Karpas-422 (cell line): ENCODE results near the gene PRDX2. TPM values are rescaled to one million over a fixed set of nuclear protein-coding genes. Genes with fewer than 3 reads are reported as not detected.

ENCODE experiments used
- DNase-seq: peaks from one replicate; pipeline ENCODE4 v3.0.0-alpha.2; 2015
- H2AFZ ChIP-seq: fragments of 200-600 bp; sonication (generic); 2 replicates; pipeline ENCODE4 v1.6.1; 2014; ENCODE audit warnings: antibody characterized with exemption, low read length, mixed read lengths
- H3K27ac ChIP-seq: fragments of 200-600 bp; sonication (generic); 2 replicates; pipeline ENCODE4 v1.5.1; 2014; ENCODE audit warnings: mild to moderate bottlenecking, low read length, moderate library complexity
- H3K27me3 ChIP-seq: fragments of 200-600 bp; sonication (generic); 2 replicates; pipeline ENCODE4 v1.6.1; 2014; ENCODE audit warnings: low read length, mixed read lengths
- H3K36me3 ChIP-seq: fragments of 200-600 bp; sonication (generic); 2 replicates; pipeline ENCODE4 v1.6.1; 2014; ENCODE audit warnings: low read length, mixed read lengths; ENCODE audit not compliant: insufficient read depth
- H3K4me1 ChIP-seq: fragments of 200-600 bp; sonication (generic); 2 replicates; pipeline ENCODE4 v1.6.1; 2014; ENCODE audit warnings: mild to moderate bottlenecking, low read length, mixed read lengths
- H3K4me2 ChIP-seq: fragments of 200-600 bp; sonication (generic); 2 replicates; pipeline ENCODE4 v1.6.1; 2014; ENCODE audit warnings: low read length, low read depth, mild to moderate bottlenecking; ENCODE audit not compliant: poor library complexity, severe bottlenecking
- H3K4me3 ChIP-seq: fragments of 200-600 bp; sonication (generic); 2 replicates; pipeline ENCODE4 v1.5.1; 2014; ENCODE audit warnings: mild to moderate bottlenecking, antibody characterized with exemption, low read length, mixed read lengths
- H3K79me2 ChIP-seq: fragments of 200-600 bp; sonication (generic); 2 replicates; pipeline ENCODE4 v1.6.1; 2014; ENCODE audit warnings: mild to moderate bottlenecking, low read length, mixed read lengths
- H3K9ac ChIP-seq: fragments of 200-600 bp; sonication (generic); 2 replicates; pipeline ENCODE4 v1.6.0; 2014; ENCODE audit warnings: low read length
- H3K9me2 ChIP-seq: fragments of 200-600 bp; sonication (generic), shearing (Covaris generic); replicated peaks from 2 replicates; pipeline ENCODE4 v1.6.0; 2014; ENCODE audit warnings: mild to moderate bottlenecking, low read length, moderate library complexity; ENCODE audit not compliant: insufficient read depth
- H3K9me3 ChIP-seq: fragments of 300-700, 200-600 bp; sonication (generic); 2 replicates; pipeline ENCODE4 v1.6.1; 2014; ENCODE audit warnings: low read length, mixed read lengths
- H4K20me1 ChIP-seq: fragments of 200-600 bp; sonication (generic); 2 replicates; pipeline ENCODE4 v1.6.1; 2014; ENCODE audit warnings: mild to moderate bottlenecking, antibody characterized with exemption, low read length, low read depth; ENCODE audit not compliant: insufficient read depth
- total RNA-seq: library from RNA; depleted of rRNA; stranded (reverse); fragments of >200 nt; shearing (Covaris generic); gene quantifications from 2 replicates; pipeline ENCODE4 v1.2.3, GENCODE V29; 2014; ENCODE audit warnings: low replicate concordance

Gene PRDX2
- total RNA-seq, 1 experiment from 2014 or later: 372 TPM

DNA sequence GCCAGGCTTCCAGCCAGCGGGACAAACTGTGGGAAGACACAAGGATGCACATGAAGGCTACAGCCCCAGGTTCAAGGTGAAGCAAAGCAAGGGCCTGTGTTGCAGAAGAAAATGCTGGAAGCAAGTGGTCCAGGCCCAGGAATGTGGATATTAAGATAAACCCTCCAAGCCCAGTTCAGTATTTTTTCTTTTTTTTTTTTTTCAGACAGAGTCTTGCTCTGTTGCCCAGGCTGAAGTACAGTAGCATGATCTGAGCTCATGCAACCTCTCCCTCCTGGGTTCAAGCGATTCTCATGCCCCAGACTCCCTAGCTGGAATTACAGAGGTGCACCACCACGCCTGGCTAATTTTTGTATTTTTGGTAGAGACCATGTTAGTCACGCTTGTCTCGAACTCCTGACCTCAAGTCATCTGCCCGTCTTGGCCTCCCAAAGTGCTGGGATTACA, 4.4 kb downstream of the PRDX2 start:
- H3K9me2 ChIP-seq: no peaks in the 10 kb centered on the region
- H3K9ac ChIP-seq: no peak overlapping the region
- peaks cover 6% of the 10 kb centered on the region for H3K36me3 ChIP-seq
- no peak overlapping the region for H3K4me2 ChIP-seq
- H3K27ac ChIP-seq: no peak overlapping the region
- H2AFZ ChIP-seq: no peak overlapping the region
- DNase-seq: peak; percentile 58
- peaks cover 38% of the 10 kb centered on the region for H3K4me1 ChIP-seq
- peaks cover 5% of the 10 kb centered on the region; the same call in 1 of the 2 replicates for H4K20me1 ChIP-seq
- no peaks in the 10 kb centered on the region for H3K27me3 ChIP-seq
- no peaks in the 10 kb centered on the region for H3K9me3 ChIP-seq
- peaks cover 31% of the 10 kb centered on the region for H3K79me2 ChIP-seq
- no peak overlapping the region for H3K4me3 ChIP-seq

GRCh38 chr19:12796146-12797071, 5.2 kb downstream of the PRDX2 start:
- peaks cover 34% of the 10 kb centered on the region for H3K4me1 ChIP-seq
- peak; percentile 92 for DNase-seq
- no peaks in the 10 kb centered on the region for H3K9me2 ChIP-seq
- peaks cover 5% of the 10 kb centered on the region; the same call in 1 of the 2 replicates for H4K20me1 ChIP-seq
- no peak overlapping the region for H3K4me3 ChIP-seq
- 0 out of 2 replicates have a peak overlapping the region, but pooled peaks have one; percentile 12 for H3K27ac ChIP-seq
- H3K27me3 ChIP-seq: no peaks in the 10 kb centered on the region
- H3K36me3 ChIP-seq: peaks cover 6% of the 10 kb centered on the region
- H3K9ac ChIP-seq: peak overlapping the region; percentile 14; the same call in 1 of the 2 replicates
- peaks cover 36% of the 10 kb centered on the region for H3K79me2 ChIP-seq
- H2AFZ ChIP-seq: no peak overlapping the region
- no peaks in the 10 kb centered on the region for H3K9me3 ChIP-seq
- peak overlapping the region; percentile 2 for H3K4me2 ChIP-seq

GRCh38 chr19:12794971-12795381, 6.6 kb downstream of the PRDX2 start:
- no peak overlapping the region for H3K27ac ChIP-seq
- H3K9me2 ChIP-seq: no peaks in the 10 kb centered on the region
- 0 out of 2 replicates have a peak overlapping the region, but pooled peaks have one; percentile 96 for H3K9ac ChIP-seq
- H3K79me2 ChIP-seq: peaks cover 22% of the 10 kb centered on the region
- no peak overlapping the region for H2AFZ ChIP-seq
- peaks cover 5% of the 10 kb centered on the region; the same call in 1 of the 2 replicates for H4K20me1 ChIP-seq
- peaks cover 6% of the 10 kb centered on the region for H3K36me3 ChIP-seq
- DNase-seq: no peak
- peaks cover 38% of the 10 kb centered on the region for H3K4me1 ChIP-seq
- no peak overlapping the region for H3K4me3 ChIP-seq
- H3K9me3 ChIP-seq: no peaks in the 10 kb centered on the region
- H3K4me2 ChIP-seq: no peak overlapping the region
- no peaks in the 10 kb centered on the region for H3K27me3 ChIP-seq

GRCh38 chr19:12794196-12794941, 7.2 kb downstream of the PRDX2 start:
- no peak overlapping the region for H2AFZ ChIP-seq
- H3K4me2 ChIP-seq: peak overlapping the region; percentile 95
- H3K9me2 ChIP-seq: no peaks in the 10 kb centered on the region
- no peaks in the 10 kb centered on the region for H3K9me3 ChIP-seq
- peaks cover 38% of the 10 kb centered on the region for H3K4me1 ChIP-seq
- H3K79me2 ChIP-seq: peaks cover 18% of the 10 kb centered on the region
- H3K27ac ChIP-seq: peak overlapping the region; percentile 66
- no peaks in the 10 kb centered on the region for H3K27me3 ChIP-seq
- H4K20me1 ChIP-seq: peaks cover 5% of the 10 kb centered on the region; the same call in 1 of the 2 replicates
- DNase-seq: peak; percentile 43
- peak overlapping the region; percentile 80 for H3K4me3 ChIP-seq
- no peaks in the 10 kb centered on the region; the same call in 1 of the 2 replicates for H3K36me3 ChIP-seq
- H3K9ac ChIP-seq: peak overlapping the region; percentile 96

DNA sequence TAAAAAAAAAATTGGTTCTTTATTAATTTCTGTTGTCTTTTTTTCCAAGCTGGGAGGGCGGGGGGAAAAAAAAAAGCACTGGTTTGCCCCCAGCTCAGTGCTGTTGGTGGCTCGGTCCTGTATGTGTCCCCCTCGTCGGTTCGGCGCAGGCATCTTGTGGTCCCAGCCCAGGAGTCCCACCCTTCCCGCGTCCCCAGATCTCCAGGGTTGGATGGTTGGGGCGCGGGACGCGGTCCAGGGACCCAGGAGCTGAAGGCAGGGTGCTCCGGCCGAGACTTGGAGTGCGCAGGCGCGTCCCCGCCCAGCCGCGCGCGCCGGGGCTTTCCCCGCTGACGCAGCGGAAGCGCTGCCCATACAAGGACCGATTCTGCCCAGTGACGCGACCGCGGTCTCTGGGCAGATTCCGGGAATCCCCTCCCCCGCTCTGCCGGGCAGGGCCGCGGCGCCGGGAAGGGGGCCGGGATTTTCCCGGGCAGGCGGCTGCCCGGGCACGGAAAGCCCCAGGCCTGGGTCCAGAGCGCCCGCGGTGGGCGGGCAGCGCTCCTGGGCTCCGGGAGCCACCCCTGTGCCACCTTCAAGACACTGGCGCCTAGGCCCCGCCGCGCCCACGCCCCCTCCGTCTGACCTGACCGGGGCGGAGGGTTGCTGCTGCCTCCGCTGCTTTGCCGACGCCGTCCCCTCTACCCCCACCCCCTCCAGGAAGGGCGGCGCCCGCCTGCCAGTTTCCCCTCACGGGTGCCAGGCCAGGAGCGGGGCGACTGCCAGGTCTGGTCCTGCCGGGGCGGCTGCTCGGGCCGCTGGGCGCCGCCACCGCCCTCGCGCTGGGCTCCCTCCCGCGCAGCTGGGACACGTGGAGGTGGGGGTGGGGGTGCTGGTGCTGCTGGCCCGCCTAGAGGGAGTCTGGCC, 8.1 kb downstream of the PRDX2 start:
- Histone ChIP-seq H3K4me3 (peak overlapping the region; percentile 80), H2AFZ (no peak overlapping the region), H3K27ac (peak overlapping the region; percentile 84), H3K4me2 (peak overlapping the region; percentile 95), H3K79me2 (peaks cover 18% of the 10 kb centered on the region), H3K9me2 (no peaks in the 10 kb centered on the region), H3K4me1 (peaks cover 46% of the 10 kb centered on the region), H3K9ac (peak overlapping the region; percentile 96), H3K36me3 (no peaks in the 10 kb centered on the region), H4K20me1 (peaks cover 5% of the 10 kb centered on the region; the same call in 1 of the 2 replicates), H3K27me3 (no peaks in the 10 kb centered on the region), H3K9me3 (no peaks in the 10 kb centered on the region)
- DNase-seq: peak; percentile 96

DNA sequence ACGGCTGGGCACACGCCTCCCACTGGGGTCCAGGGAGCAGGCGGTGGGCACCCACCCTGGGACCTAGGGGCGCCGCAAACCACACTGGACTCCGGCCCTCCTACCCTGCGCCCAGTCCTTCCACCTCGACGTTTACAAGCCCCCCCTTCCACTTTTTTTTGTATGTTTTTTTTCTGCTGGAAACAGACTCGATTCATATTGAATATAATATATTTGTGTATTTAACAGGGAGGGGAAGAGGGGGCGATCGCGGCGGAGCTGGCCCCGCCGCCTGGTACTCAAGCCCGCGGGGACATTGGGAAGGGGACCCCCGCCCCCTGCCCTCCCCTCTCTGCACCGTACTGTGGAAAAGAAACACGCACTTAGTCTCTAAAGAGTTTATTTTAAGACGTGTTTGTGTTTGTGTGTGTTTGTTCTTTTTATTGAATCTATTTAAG, 8.7 kb downstream of the PRDX2 start:
- DNase-seq: no peak
- H3K4me2 ChIP-seq: peak overlapping the region; percentile 95
- H3K79me2 ChIP-seq: peaks cover 18% of the 10 kb centered on the region
- no peaks in the 10 kb centered on the region for H3K27me3 ChIP-seq
- peaks cover 52% of the 10 kb centered on the region for H3K4me1 ChIP-seq
- peak overlapping the region; percentile 80 for H3K4me3 ChIP-seq
- no peak overlapping the region for H2AFZ ChIP-seq
- peak overlapping the region; percentile 96 for H3K9ac ChIP-seq
- H3K27ac ChIP-seq: peak overlapping the region; percentile 84
- no peaks in the 10 kb centered on the region for H3K9me3 ChIP-seq
- H3K9me2 ChIP-seq: no peaks in the 10 kb centered on the region
- H4K20me1 ChIP-seq: peaks cover 5% of the 10 kb centered on the region; the same call in 1 of the 2 replicates
- no peaks in the 10 kb centered on the region for H3K36me3 ChIP-seq

DNA sequence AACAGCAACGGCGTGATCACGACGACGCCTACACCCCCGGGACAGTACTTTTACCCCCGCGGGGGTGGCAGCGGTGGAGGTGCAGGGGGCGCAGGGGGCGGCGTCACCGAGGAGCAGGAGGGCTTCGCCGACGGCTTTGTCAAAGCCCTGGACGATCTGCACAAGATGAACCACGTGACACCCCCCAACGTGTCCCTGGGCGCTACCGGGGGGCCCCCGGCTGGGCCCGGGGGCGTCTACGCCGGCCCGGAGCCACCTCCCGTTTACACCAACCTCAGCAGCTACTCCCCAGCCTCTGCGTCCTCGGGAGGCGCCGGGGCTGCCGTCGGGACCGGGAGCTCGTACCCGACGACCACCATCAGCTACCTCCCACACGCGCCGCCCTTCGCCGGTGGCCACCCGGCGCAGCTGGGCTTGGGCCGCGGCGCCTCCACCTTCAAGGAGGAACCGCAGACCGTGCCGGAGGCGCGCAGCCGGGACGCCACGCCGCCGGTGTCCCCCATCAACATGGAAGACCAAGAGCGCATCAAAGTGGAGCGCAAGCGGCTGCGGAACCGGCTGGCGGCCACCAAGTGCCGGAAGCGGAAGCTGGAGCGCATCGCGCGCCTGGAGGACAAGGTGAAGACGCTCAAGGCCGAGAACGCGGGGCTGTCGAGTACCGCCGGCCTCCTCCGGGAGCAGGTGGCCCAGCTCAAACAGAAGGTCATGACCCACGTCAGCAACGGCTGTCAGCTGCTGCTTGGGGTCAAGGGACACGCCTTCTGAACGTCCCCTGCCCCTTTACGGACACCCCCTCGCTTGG, 9.3 kb downstream of the PRDX2 start:
- Histone ChIP-seq H2AFZ (no peak overlapping the region), H4K20me1 (peaks cover 5% of the 10 kb centered on the region; the same call in 1 of the 2 replicates), H3K36me3 (no peaks in the 10 kb centered on the region), H3K27ac (peak overlapping the region; percentile 84), H3K79me2 (peaks cover 18% of the 10 kb centered on the region), H3K4me1 (peaks cover 52% of the 10 kb centered on the region), H3K4me3 (peak overlapping the region; percentile 80), H3K9me3 (no peaks in the 10 kb centered on the region), H3K27me3 (no peaks in the 10 kb centered on the region), H3K9me2 (no peaks in the 10 kb centered on the region), H3K4me2 (peak overlapping the region; percentile 95), H3K9ac (peak overlapping the region; percentile 96)
- DNase-seq: peak; percentile 95
